OCI-LY7 (cell line): ENCODE data around the gene SLC6A19. TPM values are rescaled to one million over a fixed set of nuclear protein-coding genes. Genes with fewer than 3 reads are reported as not detected.

Experiments used
- BruUV-seq: library from RNA; stranded (reverse); fragments of 400-500 nt; replicated peaks from 2 replicates; lab custom pipeline; 2021; lab: Mats Ljungman, UMichigan
- CTCF ChIA-PET: fragments of 300-600 bp; sonication (Branson Sonifier 250); formaldehyde crosslinking; loops from one replicate; lab custom pipeline; 2022; ENCODE audit warnings: antibody characterized with exemption; ENCODE audit not compliant: unreplicated experiment; lab: Charles Lee
- POLR2A ChIA-PET: fragments of 300-600 bp; sonication (Branson Sonifier 250); formaldehyde crosslinking; loops from one replicate; lab custom pipeline; 2022; ENCODE audit warnings: antibody characterized with exemption; lab: Charles Lee
- DNase-seq: peaks from one replicate; pipeline ENCODE4 v3.0.0-alpha.2; 2015; ENCODE audit warnings: low spot score
- H2AFZ ChIP-seq: fragments of 200-600 bp; sonication (generic), shearing (Covaris generic); 2 replicates; pipeline ENCODE4 v1.6.1; 2014; ENCODE audit warnings: mild to moderate bottlenecking, antibody characterized with exemption, low read length, moderate library complexity
- H3K27ac ChIP-seq: fragments of 200-600 bp; sonication (generic); 2 replicates; pipeline ENCODE4 v1.5.1; 2014; ENCODE audit warnings: mixed run types, low read depth, mild to moderate bottlenecking, moderate library complexity, low read length, inconsistent platforms; ENCODE audit not compliant: poor library complexity, severe bottlenecking
- H3K36me3 ChIP-seq: fragments of 200-600 bp; sonication (generic); 2 replicates; pipeline ENCODE4 v1.6.1; 2014; ENCODE audit warnings: mild to moderate bottlenecking, antibody characterized with exemption, low read length, moderate library complexity, mixed read lengths; ENCODE audit not compliant: insufficient read depth
- H3K4me1 ChIP-seq: fragments of 200-600 bp; sonication (generic); 2 replicates; pipeline ENCODE4 v1.5.1; 2014; ENCODE audit warnings: mild to moderate bottlenecking, low read length; ENCODE audit not compliant: insufficient read depth, poor library complexity, severe bottlenecking
- H3K4me2 ChIP-seq: fragments of 200-600 bp; sonication (generic); 2 replicates; pipeline ENCODE4 v1.6.1; 2014; ENCODE audit warnings: mild to moderate bottlenecking, low read length
- H3K4me3 ChIP-seq: fragments of 200-600 bp; sonication (generic); 2 replicates; pipeline ENCODE4 v1.5.1; 2014; ENCODE audit warnings: mild to moderate bottlenecking, low read depth, low read length; ENCODE audit not compliant: poor library complexity, severe bottlenecking
- H3K79me2 ChIP-seq: fragments of 200-600 bp; sonication (generic); 2 replicates; pipeline ENCODE4 v1.6.1; 2016; ENCODE audit warnings: low read depth, mild to moderate bottlenecking, low read length, moderate library complexity, mixed read lengths; ENCODE audit not compliant: insufficient read depth
- H3K9me2 ChIP-seq: fragments of 200-600 bp; sonication (generic); 2 replicates; pipeline ENCODE4 v1.6.1; 2016; ENCODE audit warnings: mild to moderate bottlenecking, low read length, mixed read lengths; ENCODE audit not compliant: insufficient read depth
- H3K9me3 ChIP-seq: fragments of 200-600 bp; sonication (generic); 2 replicates; pipeline ENCODE4 v1.6.1; 2014; ENCODE audit warnings: mild to moderate bottlenecking, mixed run types, low read length, mixed read lengths
- H4K20me1 ChIP-seq: fragments of 200-600 bp; sonication (generic); 2 replicates; pipeline ENCODE4 v1.6.1; 2014; ENCODE audit warnings: mild to moderate bottlenecking, antibody characterized with exemption, low read length, moderate library complexity, mixed read lengths; ENCODE audit not compliant: insufficient read depth
- EZH2phosphoT487 ChIP-seq: fragments of 200-600 bp; sonication (generic); IDR thresholded peaks from 2 replicates; pipeline ENCODE4 v1.6.1; 2018; ENCODE audit warnings: low read depth, borderline replicate concordance, mild to moderate bottlenecking, mixed run types, antibody characterized with exemption, low read length, moderate library complexity, mixed read lengths
- intact Hi-C: fragments of 100-400 bp; cut with micrococcal nuclease; formaldehyde crosslinking; loops from one replicate; pipeline ENCODE4 v1.10.0; 2022; ENCODE audit not compliant: unreplicated experiment
- total RNA-seq, 2 experiments: library from RNA; depleted of rRNA in 1 of 2; stranded (reverse); fragments of >200 nt in 1 of 2; shearing (Covaris generic) in 1 of 2; gene quantifications; 2 replicates each; pipeline ENCODE4 v1.2.3, GENCODE V29; 2014 to 2022
- TF ChIP-seq, protein P1 (sequence below): fragments of 200-600 bp; sonication (generic); conservative IDR thresholded peaks from 2 replicates; pipeline ENCODE4 v1.5.1; 2014; ENCODE audit warnings: mild to moderate bottlenecking, antibody characterized with exemption, low read length, moderate library complexity, mixed read lengths

SLC6A19 gene
- total RNA-seq, 2 experiments from 2014 or later: not detected

DNA sequence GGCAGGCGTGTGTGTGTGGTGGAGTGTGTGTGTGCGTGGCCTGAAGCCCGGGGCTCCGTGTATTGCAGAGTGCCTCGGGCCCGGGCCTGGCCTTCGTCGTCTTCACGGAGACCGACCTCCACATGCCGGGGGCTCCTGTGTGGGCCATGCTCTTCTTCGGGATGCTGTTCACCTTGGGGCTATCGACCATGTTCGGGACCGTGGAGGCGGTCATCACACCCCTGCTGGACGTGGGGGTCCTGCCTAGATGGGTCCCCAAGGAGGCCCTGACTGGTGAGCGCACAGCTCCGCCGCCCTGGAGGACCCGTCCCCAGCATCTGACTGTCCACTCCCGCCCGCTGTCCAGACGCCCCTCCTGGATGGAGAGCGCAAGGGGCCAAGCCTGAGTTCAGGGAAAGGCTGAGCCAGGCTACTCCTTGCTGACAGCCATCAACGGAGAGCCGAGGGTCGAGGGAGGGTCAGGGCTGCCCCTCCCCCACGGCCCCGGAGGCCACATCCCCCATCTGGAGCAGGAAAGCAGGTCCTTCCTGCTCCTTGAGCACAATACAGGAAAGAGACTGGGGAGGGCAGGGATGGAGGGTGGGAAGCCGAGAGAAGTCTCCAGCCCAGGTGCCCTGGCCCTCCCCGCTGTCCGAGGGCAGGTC lies 42.2 kb downstream of the SLC6A19 start:
- Histone ChIP-seq H3K27ac (no peak overlapping the region), H3K36me3 (peaks cover 7% of the 10 kb centered on the region; the same call in 1 of the 2 replicates), H4K20me1 (no peaks in the 10 kb centered on the region; the same call in 1 of the 2 replicates), H3K4me2 (no peak overlapping the region), H3K4me3 (no peak overlapping the region), H3K4me1 (peaks cover 6% of the 10 kb centered on the region), H3K9me3 (no peaks in the 10 kb centered on the region), H3K79me2 (no peaks in the 10 kb centered on the region), H2AFZ (no peak overlapping the region), H3K9me2 (no peaks in the 10 kb centered on the region)
- CTCF ChIA-PET: no interaction called here
- POLR2A ChIA-PET: no interaction called here
- intact Hi-C loops: no loop called here
- BruUV-seq: no TSS peak
- no peak for TF ChIP-seq EZH2phosphoT487
- TF ChIP-seq, protein P1, sequence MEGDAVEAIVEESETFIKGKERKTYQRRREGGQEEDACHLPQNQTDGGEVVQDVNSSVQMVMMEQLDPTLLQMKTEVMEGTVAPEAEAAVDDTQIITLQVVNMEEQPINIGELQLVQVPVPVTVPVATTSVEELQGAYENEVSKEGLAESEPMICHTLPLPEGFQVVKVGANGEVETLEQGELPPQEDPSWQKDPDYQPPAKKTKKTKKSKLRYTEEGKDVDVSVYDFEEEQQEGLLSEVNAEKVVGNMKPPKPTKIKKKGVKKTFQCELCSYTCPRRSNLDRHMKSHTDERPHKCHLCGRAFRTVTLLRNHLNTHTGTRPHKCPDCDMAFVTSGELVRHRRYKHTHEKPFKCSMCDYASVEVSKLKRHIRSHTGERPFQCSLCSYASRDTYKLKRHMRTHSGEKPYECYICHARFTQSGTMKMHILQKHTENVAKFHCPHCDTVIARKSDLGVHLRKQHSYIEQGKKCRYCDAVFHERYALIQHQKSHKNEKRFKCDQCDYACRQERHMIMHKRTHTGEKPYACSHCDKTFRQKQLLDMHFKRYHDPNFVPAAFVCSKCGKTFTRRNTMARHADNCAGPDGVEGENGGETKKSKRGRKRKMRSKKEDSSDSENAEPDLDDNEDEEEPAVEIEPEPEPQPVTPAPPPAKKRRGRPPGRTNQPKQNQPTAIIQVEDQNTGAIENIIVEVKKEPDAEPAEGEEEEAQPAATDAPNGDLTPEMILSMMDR: no peak
- DNase-seq: no peak

DNA sequence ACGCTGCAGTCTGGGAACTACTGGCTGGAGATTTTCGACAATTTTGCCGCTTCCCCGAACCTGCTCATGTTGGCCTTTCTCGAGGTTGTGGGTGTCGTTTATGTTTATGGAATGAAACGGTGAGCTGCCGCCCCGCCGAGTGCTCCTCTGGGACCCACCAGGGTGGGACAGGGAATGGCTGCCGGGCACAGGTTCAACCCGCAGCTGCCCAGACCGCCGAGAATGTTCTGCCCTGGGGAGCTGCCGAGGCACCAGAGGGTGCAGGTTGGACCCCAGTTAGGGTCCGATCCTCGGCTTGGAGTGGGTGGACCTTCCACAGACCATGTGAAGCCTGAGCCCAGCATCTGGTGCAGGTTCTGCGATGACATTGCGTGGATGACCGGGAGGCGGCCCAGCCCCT lies 42.9 kb downstream of the SLC6A19 start:
- CTCF ChIA-PET: no interaction called here
- peaks cover 9% of the 10 kb centered on the region; the same call in 1 of the 2 replicates for H3K36me3 ChIP-seq
- H4K20me1 ChIP-seq: no peaks in the 10 kb centered on the region; the same call in 1 of the 2 replicates
- no peak overlapping the region for H3K4me2 ChIP-seq
- H3K9me2 ChIP-seq: no peaks in the 10 kb centered on the region
- no peak overlapping the region for H3K27ac ChIP-seq
- intact Hi-C loops: no loop called here
- H3K4me1 ChIP-seq: peaks cover 6% of the 10 kb centered on the region
- no peak overlapping the region for H2AFZ ChIP-seq
- H3K4me3 ChIP-seq: no peak overlapping the region
- H3K9me3 ChIP-seq: no peaks in the 10 kb centered on the region
- no peaks in the 10 kb centered on the region for H3K79me2 ChIP-seq
- no TSS peak for BruUV-seq
- TF ChIP-seq, protein P1: no peak
- DNase-seq: no peak
- POLR2A ChIA-PET: no interaction called here

DNA sequence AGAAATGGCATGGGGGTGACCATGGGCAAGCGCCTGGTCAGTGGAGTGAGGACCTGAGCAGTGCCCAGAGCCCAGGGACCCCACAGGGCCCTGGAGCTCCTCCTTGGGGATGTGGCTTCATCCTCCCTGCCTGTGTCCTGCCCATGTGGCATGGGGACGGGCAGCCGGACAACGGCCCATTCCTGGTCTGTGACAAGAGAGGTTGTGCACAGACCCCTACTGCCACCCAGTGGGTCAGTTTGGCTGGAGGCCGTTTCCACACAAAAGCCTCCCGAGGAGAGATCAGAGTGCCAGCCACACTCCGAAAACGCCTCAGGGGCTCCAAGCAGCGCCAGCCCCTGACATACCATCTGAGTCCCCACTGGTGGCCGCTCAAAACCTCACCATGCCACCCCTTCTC lies 43.6 kb downstream of the SLC6A19 start:
- POLR2A ChIA-PET: no interaction called here
- Histone ChIP-seq H2AFZ (no peak overlapping the region), H3K9me3 (no peaks in the 10 kb centered on the region), H3K9me2 (no peaks in the 10 kb centered on the region), H4K20me1 (no peaks in the 10 kb centered on the region; the same call in 1 of the 2 replicates), H3K27ac (no peak overlapping the region), H3K4me2 (no peak overlapping the region), H3K79me2 (no peaks in the 10 kb centered on the region), H3K4me1 (peaks cover 7% of the 10 kb centered on the region), H3K36me3 (peaks cover 13% of the 10 kb centered on the region; the same call in 1 of the 2 replicates), H3K4me3 (no peak overlapping the region)
- TF ChIP-seq EZH2phosphoT487: no peak
- TF ChIP-seq, protein P1: no peak
- no peak for DNase-seq
- no TSS peak for BruUV-seq
- CTCF ChIA-PET: no interaction called here
- intact Hi-C loops: no loop called here
